Measurements from ENCODE around the gene ADGRB3.

ADGRB3 gene

DNA sequence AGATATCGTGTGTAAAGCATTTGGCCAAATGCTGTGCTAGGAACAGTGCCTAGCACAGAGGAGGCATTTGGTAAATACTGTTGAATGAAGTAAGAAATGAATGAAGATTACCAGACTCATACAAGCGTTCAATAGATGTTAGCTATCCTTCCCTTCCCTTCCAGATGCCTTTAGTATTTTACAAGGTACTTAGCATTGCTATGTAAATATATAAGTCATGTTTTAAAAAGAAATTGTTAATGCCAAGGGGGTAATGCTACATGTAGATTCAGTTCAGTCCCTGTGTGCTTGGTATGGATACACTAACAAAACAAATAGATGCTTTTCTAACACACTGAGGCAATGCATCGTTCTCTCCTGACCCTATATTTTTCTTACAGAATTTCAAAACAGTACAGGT, 407.2 kb downstream of the ADGRB3 start:
- DNase-seq = no peak
- no peak overlapping the region for H3K27ac ChIP-seq
- no peaks in the 10 kb centered on the region for H3K4me1 ChIP-seq
- no peaks in the 10 kb centered on the region for H3K27me3 ChIP-seq
- intact Hi-C loops (cut with DNase I; ENCODE audit: low total_unique reads) = no loop called here
- H3K9me3 ChIP-seq = no peaks in the 10 kb centered on the region
- TF ChIP-seq, protein P1, sequence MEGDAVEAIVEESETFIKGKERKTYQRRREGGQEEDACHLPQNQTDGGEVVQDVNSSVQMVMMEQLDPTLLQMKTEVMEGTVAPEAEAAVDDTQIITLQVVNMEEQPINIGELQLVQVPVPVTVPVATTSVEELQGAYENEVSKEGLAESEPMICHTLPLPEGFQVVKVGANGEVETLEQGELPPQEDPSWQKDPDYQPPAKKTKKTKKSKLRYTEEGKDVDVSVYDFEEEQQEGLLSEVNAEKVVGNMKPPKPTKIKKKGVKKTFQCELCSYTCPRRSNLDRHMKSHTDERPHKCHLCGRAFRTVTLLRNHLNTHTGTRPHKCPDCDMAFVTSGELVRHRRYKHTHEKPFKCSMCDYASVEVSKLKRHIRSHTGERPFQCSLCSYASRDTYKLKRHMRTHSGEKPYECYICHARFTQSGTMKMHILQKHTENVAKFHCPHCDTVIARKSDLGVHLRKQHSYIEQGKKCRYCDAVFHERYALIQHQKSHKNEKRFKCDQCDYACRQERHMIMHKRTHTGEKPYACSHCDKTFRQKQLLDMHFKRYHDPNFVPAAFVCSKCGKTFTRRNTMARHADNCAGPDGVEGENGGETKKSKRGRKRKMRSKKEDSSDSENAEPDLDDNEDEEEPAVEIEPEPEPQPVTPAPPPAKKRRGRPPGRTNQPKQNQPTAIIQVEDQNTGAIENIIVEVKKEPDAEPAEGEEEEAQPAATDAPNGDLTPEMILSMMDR (IDR thresholded peaks at IDR 0.05) = no peak
- H3K36me3 ChIP-seq = no peaks in the 10 kb centered on the region
- H3K4me3 ChIP-seq = no peak overlapping the region

DNA sequence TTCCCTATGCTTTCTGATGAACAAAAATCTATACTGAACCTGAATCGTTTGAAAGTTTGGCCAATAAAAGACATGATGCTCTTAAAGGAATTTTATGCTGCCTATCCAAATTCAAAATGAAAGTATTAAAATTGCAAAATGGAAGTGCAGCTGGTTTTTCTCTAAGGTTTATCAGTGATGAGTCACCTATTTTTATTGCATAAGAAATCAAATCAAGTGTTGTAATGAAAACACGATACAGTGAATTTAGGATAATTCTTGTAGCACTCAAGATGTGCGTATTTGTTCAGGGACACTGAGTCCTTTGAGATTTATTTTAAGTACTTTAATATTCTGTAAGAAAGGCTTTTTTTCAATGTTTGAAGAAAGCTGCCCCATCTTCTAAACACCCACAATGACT, 409.5 kb downstream of the ADGRB3 start:
- H3K27me3 ChIP-seq = no peaks in the 10 kb centered on the region
- TF ChIP-seq, protein P1 (IDR thresholded peaks at IDR 0.05) = no peak
- H3K4me1 ChIP-seq = no peaks in the 10 kb centered on the region
- H3K36me3 ChIP-seq = no peaks in the 10 kb centered on the region
- H3K9me3 ChIP-seq = no peaks in the 10 kb centered on the region
- no peak overlapping the region for H3K4me3 ChIP-seq
- no peak overlapping the region for H3K27ac ChIP-seq
- no peak for DNase-seq
- intact Hi-C loops (cut with DNase I; ENCODE audit: low total_unique reads) = no loop called here

DNA sequence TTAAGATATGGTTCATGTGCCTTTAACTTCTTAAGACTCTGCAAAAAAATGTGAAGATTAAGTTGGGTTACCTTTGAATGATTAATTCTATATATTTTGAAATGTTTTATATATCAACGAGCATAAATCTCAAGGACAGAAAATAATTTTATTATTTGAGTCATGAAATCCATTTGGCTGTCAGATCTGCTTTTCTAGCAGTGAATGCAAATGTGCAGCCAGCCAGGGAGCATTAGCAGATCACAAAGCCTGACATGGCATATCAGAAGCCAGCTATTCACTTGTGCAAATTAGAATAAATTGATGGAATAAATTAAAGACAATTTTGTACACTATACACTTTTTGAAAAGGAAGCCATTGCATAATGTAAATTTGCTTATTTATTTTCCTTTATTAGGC, 424.3 kb downstream of the ADGRB3 start:
- Histone ChIP-seq H3K27ac (no peak overlapping the region), H3K9me3 (no peaks in the 10 kb centered on the region), H3K4me3 (no peak overlapping the region), H3K4me1 (no peaks in the 10 kb centered on the region), H3K27me3 (no peaks in the 10 kb centered on the region), H3K36me3 (no peaks in the 10 kb centered on the region)
- TF ChIP-seq, protein P1 (IDR thresholded peaks at IDR 0.05) = no peak
- DNase-seq = no peak
- intact Hi-C loops (cut with DNase I; ENCODE audit: low total_unique reads) = no loop called here

DNA sequence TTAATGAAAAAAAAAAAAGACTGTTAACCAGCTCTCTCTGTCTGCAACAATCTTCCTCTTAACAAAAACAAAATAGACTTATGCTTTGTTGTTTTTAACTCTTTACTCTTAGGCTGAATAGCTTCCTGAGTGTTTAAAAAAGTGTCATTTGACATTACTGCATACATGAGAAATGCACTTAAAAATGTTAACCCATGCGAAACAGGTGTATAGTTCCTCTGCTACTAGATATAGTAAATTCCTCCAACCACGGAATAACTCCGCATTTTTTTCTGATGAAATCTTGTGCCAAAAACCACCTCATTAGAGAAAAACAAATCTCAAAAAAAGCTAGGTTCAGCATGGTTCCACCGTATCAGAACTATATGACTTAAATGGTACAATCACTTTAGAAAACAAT, 426.0 kb downstream of the ADGRB3 start:
- intact Hi-C loops (cut with DNase I; ENCODE audit: low total_unique reads) = no loop called here
- TF ChIP-seq, protein P1 (IDR thresholded peaks at IDR 0.05) = no peak
- no peak for DNase-seq
- H3K9me3 ChIP-seq = no peaks in the 10 kb centered on the region
- no peaks in the 10 kb centered on the region for H3K4me1 ChIP-seq
- no peak overlapping the region for H3K27ac ChIP-seq
- no peaks in the 10 kb centered on the region for H3K36me3 ChIP-seq
- no peak overlapping the region for H3K4me3 ChIP-seq
- no peaks in the 10 kb centered on the region for H3K27me3 ChIP-seq

DNA sequence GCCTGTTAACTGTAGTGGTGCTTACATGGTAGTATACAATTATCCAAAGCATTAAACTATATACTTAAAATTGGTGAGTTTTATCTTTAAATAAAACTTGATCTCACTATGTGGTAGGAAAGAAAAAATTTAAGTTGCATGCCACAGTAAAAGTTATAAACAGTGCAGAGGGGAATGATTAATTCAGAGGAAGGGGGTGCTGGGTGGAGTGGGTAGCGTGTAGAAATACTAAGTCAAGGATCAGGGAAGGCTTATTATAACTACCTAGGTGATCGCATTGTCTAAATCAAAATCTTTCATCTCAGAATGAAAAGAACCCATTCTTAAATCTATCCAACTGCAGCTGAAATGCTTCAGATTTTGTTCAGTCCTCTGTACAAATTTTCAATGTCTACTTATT, 428.3 kb downstream of the ADGRB3 start:
- no peak for DNase-seq
- H3K27ac ChIP-seq = no peak overlapping the region
- no peaks in the 10 kb centered on the region for H3K27me3 ChIP-seq
- H3K9me3 ChIP-seq = no peaks in the 10 kb centered on the region
- no peaks in the 10 kb centered on the region for H3K36me3 ChIP-seq
- H3K4me1 ChIP-seq = no peaks in the 10 kb centered on the region
- TF ChIP-seq, protein P1 (IDR thresholded peaks at IDR 0.05) = no peak
- no peak overlapping the region for H3K4me3 ChIP-seq
- intact Hi-C loops (cut with DNase I; ENCODE audit: low total_unique reads) = no loop called here

DNA sequence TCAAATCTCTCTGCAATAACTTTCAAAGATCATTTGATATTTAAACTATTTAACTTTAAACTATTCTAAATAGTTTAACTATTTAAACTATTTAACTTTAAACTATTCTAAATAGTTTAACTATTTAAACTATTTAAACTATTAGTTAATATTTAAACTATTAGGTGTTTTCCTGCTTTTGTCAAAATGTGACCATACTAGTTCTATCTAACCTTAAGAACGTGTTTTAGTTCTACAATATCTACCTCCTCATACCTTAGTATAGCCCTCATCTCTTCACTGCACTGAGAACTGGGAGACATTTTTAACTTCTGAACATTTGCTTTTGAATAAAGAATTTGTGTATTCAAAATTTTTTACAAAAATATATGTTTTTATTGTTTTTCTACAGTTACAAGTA, 429.1 kb downstream of the ADGRB3 start:
- Histone ChIP-seq H3K4me1 (no peaks in the 10 kb centered on the region), H3K27me3 (no peaks in the 10 kb centered on the region), H3K9me3 (no peaks in the 10 kb centered on the region), H3K4me3 (no peak overlapping the region), H3K27ac (no peak overlapping the region), H3K36me3 (no peaks in the 10 kb centered on the region)
- intact Hi-C loops (cut with DNase I; ENCODE audit: low total_unique reads) = no loop called here
- no peak for DNase-seq
- TF ChIP-seq, protein P1 (IDR thresholded peaks at IDR 0.05) = no peak
